Adrenal gland (tissue), 5 donors: ENCODE measurements around the gene KHK.

ENCODE experiments used
- POLR2A ChIP-seq, 2 donors: fragments of 450-650 bp; IDR thresholded peaks; one replicate each; pipeline ENCODE4 v1.6.1; 2017; ENCODE audit warnings: antibody characterized with exemption in 2 of 2, mild to moderate bottlenecking in 2 of 2, moderate library complexity in 1 of 2
- TF ChIP-seq, protein P1 (sequence below), 6 experiments: fragments of 450-650 bp in 4 of 6; fragments of 200-600 bp in 2 of 6; sonication (generic) in 1 of 6; IDR thresholded peaks; 1 replicate in 5 of 6; 2 replicates in 1 of 6; pipeline versions ENCODE4 v1.5.1 to v1.8.0; 2016 to 2021; ENCODE audit warnings: antibody characterized with exemption in 6 of 6, mild to moderate bottlenecking in 2 of 6, moderate library complexity in 1 of 6
- donor health status: DM: no; HTN: no; CAD: no.

DNA sequence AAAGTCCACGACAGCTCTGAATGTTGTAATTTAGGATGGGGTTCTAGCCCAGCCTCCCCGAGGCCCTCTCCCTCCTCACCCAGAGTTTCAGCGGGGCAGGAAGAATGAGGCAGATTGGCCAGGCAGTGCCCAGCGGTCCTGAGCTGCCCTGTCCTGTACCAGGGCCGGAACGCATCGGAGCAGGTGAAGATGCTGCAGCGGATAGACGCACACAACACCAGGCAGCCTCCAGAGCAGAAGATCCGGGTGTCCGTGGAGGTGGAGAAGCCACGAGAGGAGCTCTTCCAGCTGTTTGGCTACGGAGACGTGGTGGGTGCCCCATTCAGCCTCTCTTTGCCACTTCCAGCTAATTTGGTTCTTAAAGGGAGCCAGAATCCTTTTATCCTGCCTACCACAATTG, 10.8 kb downstream of the KHK start:
- TF ChIP-seq, protein P1, sequence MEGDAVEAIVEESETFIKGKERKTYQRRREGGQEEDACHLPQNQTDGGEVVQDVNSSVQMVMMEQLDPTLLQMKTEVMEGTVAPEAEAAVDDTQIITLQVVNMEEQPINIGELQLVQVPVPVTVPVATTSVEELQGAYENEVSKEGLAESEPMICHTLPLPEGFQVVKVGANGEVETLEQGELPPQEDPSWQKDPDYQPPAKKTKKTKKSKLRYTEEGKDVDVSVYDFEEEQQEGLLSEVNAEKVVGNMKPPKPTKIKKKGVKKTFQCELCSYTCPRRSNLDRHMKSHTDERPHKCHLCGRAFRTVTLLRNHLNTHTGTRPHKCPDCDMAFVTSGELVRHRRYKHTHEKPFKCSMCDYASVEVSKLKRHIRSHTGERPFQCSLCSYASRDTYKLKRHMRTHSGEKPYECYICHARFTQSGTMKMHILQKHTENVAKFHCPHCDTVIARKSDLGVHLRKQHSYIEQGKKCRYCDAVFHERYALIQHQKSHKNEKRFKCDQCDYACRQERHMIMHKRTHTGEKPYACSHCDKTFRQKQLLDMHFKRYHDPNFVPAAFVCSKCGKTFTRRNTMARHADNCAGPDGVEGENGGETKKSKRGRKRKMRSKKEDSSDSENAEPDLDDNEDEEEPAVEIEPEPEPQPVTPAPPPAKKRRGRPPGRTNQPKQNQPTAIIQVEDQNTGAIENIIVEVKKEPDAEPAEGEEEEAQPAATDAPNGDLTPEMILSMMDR (IDR thresholded peaks at IDR 0.05) = no peak
- TF ChIP-seq POLR2A (IDR thresholded peaks at IDR 0.05) = no peak
